Effector memory CD4-positive, alpha-beta T cell (primary cell): Measurements from ENCODE around the gene MUC5B.
"Not testable (repeated sequence)": the region's sequence is repeated elsewhere in the genome, so short reads cannot be mapped to it uniquely, and the experiment has no call there.

Source experiments
- DNase-seq, 3 donors: peaks; one replicate each; pipeline ENCODE4 v3.0.0-alpha.2; 2020
- H3K27ac ChIP-seq: 2 replicates; pipeline ENCODE4 v1.7.0; 2013; ENCODE audit warnings: mild to moderate bottlenecking, low read length, moderate library complexity; ENCODE audit not compliant: insufficient read depth, poor library complexity, severe bottlenecking
- H3K27me3 ChIP-seq: replicated peaks from 2 replicates; pipeline ENCODE4 v1.7.0; 2013; ENCODE audit warnings: mild to moderate bottlenecking, low read length; ENCODE audit not compliant: insufficient read depth, control insufficient read depth, poor library complexity, severe bottlenecking
- H3K36me3 ChIP-seq: 2 replicates; pipeline ENCODE4 v1.7.0; 2013; ENCODE audit warnings: mild to moderate bottlenecking, low read length, moderate library complexity; ENCODE audit not compliant: control insufficient read depth, insufficient read depth
- H3K4me1 ChIP-seq: 2 replicates; pipeline ENCODE4 v1.7.0; 2013; ENCODE audit warnings: low read length, mild to moderate bottlenecking; ENCODE audit not compliant: control insufficient read depth, insufficient read depth, poor library complexity, severe bottlenecking
- H3K4me3 ChIP-seq: 2 replicates; pipeline ENCODE4 v1.7.0; 2013; ENCODE audit warnings: low read length, low read depth, mild to moderate bottlenecking; ENCODE audit not compliant: insufficient read depth, poor library complexity, severe bottlenecking
- H3K9me3 ChIP-seq: 2 replicates; pipeline ENCODE4 v1.7.0; 2013; ENCODE audit warnings: mild to moderate bottlenecking, low read length, moderate library complexity; ENCODE audit not compliant: control insufficient read depth

Gene MUC5B

DNA sequence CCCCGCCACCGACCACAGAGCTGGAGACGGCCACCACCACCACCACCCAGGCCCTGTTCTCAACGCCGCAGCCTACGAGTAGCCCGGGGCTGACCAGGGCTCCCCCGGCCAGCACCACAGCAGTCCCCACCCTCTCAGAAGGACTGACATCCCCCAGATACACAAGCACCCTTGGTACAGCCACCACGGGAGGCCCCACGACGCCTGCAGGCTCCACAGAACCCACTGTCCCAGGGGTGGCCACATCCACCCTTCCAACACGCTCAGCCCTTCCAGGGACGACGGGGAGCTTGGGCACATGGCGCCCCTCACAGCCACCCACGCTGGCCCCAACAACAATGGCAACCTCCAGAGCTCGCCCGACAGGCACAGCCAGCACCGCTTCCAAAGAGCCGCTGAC is 18.8 kb downstream of the MUC5B start:
- no peak for DNase-seq
- Histone ChIP-seq H3K27me3 (no peaks in the 10 kb centered on the region), H3K36me3 (no peaks in the 10 kb centered on the region), H3K4me3 (no peak overlapping the region), H3K27ac (no peak overlapping the region), H3K4me1 (no peaks in the 10 kb centered on the region), H3K9me3 (no peaks in the 10 kb centered on the region)

DNA sequence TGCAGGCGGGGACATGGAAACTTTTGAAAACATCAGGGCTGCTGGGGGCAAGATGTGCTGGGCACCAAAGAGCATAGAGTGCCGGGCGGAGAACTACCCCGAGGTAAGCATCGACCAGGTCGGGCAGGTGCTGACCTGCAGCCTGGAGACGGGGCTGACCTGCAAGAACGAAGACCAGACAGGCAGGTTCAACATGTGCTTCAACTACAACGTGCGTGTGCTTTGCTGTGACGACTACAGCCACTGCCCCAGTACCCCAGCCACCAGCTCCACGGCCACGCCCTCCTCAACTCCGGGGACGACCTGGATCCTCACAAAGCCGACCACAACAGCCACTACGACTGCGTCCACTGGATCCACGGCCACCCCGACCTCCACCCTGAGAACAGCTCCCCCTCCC is 19.4 kb downstream of the MUC5B start:
- H3K27ac ChIP-seq = no peak overlapping the region
- no peak overlapping the region for H3K4me3 ChIP-seq
- no peaks in the 10 kb centered on the region for H3K9me3 ChIP-seq
- no peaks in the 10 kb centered on the region for H3K36me3 ChIP-seq
- no peak for DNase-seq
- H3K27me3 ChIP-seq = no peaks in the 10 kb centered on the region
- no peaks in the 10 kb centered on the region for H3K4me1 ChIP-seq

DNA sequence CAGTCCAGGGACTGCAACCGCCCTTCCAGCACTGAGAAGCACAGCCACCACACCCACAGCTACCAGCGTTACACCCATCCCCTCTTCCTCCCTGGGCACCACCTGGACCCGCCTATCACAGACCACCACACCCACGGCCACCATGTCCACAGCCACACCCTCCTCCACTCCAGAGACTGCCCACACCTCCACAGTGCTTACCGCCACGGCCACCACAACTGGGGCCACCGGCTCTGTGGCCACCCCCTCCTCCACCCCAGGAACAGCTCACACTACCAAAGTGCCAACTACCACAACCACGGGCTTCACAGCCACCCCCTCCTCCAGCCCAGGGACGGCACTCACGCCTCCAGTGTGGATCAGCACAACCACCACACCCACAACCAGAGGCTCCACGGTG is 19.9 kb downstream of the MUC5B start:
- H3K4me1 ChIP-seq, H3K4me3 ChIP-seq, DNase-seq, H3K9me3 ChIP-seq, H3K27ac ChIP-seq, H3K36me3 ChIP-seq, H3K27me3 ChIP-seq: not testable (repeated sequence)

DNA sequence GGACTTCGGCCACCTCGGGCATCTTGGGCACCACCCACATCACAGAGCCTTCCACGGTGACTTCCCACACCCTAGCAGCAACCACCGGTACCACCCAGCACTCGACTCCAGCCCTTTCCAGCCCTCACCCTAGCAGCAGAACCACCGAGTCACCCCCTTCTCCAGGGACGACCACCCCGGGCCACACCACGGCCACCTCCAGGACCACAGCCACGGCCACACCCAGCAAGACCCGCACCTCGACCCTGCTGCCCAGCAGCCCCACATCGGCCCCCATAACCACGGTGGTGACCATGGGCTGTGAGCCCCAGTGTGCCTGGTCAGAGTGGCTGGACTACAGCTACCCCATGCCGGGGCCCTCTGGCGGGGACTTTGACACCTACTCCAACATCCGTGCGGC is 20.7 kb downstream of the MUC5B start:
- not testable (repeated sequence) for H3K4me1 ChIP-seq, H3K27ac ChIP-seq, H3K9me3 ChIP-seq, H3K27me3 ChIP-seq, H3K36me3 ChIP-seq, DNase-seq, H3K4me3 ChIP-seq

DNA sequence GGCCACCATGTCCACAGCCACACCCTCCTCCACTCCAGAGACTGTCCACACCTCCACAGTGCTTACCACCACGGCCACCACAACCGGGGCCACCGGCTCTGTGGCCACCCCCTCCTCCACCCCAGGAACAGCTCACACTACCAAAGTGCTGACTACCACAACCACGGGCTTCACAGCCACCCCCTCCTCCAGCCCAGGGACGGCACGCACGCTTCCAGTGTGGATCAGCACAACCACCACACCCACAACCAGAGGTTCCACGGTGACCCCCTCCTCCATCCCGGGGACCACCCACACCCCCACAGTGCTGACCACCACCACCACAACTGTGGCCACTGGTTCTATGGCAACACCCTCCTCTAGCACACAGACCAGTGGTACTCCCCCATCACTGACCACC is 21.7 kb downstream of the MUC5B start:
- H3K4me1 ChIP-seq, DNase-seq, H3K9me3 ChIP-seq, H3K4me3 ChIP-seq, H3K36me3 ChIP-seq, H3K27ac ChIP-seq, H3K27me3 ChIP-seq: not testable (repeated sequence)

DNA sequence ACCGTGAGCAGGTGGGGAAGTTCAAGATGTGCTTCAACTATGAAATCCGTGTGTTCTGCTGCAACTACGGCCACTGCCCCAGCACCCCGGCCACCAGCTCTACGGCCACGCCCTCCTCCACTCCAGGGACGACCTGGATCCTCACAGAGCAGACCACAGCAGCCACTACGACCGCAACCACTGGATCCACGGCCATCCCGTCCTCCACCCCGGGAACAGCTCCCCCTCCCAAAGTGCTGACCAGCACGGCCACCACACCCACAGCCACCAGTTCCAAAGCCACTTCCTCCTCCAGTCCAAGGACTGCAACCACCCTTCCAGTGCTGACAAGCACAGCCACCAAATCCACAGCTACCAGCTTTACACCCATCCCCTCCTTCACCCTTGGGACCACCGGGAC is 22.9 kb downstream of the MUC5B start:
- not testable (repeated sequence) for H3K4me3 ChIP-seq, H3K36me3 ChIP-seq, H3K4me1 ChIP-seq, H3K27me3 ChIP-seq, H3K9me3 ChIP-seq, DNase-seq, H3K27ac ChIP-seq

DNA sequence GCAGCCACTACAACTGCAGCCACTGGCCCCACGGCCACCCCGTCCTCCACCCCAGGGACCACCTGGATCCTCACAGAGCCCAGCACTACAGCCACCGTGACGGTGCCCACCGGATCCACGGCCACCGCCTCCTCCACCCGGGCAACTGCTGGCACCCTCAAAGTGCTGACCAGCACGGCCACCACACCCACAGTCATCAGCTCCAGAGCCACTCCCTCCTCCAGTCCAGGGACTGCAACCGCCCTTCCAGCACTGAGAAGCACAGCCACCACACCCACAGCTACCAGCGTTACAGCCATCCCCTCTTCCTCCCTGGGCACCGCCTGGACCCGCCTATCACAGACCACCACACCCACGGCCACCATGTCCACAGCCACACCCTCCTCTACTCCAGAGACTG is 23.4 kb downstream of the MUC5B start:
- not testable (repeated sequence) for DNase-seq, H3K27ac ChIP-seq, H3K4me1 ChIP-seq, H3K36me3 ChIP-seq, H3K4me3 ChIP-seq, H3K9me3 ChIP-seq, H3K27me3 ChIP-seq

DNA sequence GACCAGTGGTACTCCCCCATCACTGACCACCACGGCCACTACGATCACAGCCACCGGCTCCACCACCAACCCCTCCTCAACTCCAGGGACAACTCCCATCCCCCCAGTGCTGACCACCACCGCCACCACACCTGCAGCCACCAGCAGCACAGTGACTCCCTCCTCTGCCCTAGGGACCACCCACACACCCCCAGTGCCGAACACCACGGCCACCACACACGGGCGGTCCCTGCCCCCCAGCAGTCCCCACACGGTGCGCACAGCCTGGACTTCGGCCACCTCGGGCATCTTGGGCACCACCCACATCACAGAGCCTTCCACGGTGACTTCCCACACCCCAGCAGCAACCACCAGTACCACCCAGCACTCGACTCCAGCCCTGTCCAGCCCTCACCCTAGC is 24.2 kb downstream of the MUC5B start:
- H3K27me3 ChIP-seq, H3K4me1 ChIP-seq, DNase-seq, H3K36me3 ChIP-seq, H3K27ac ChIP-seq, H3K9me3 ChIP-seq, H3K4me3 ChIP-seq: not testable (repeated sequence)

DNA sequence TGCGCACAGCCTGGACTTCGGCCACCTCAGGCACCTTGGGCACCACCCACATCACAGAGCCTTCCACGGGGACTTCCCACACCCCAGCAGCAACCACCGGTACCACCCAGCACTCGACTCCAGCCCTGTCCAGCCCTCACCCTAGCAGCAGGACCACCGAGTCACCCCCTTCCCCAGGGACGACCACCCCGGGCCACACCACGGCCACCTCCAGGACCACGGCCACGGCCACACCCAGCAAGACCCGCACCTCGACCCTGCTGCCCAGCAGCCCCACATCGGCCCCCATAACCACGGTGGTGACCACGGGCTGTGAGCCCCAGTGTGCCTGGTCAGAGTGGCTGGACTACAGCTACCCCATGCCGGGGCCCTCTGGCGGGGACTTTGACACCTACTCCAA is 26.1 kb downstream of the MUC5B start:
- DNase-seq, H3K4me1 ChIP-seq, H3K36me3 ChIP-seq, H3K4me3 ChIP-seq, H3K27me3 ChIP-seq, H3K27ac ChIP-seq, H3K9me3 ChIP-seq: not testable (repeated sequence)

DNA sequence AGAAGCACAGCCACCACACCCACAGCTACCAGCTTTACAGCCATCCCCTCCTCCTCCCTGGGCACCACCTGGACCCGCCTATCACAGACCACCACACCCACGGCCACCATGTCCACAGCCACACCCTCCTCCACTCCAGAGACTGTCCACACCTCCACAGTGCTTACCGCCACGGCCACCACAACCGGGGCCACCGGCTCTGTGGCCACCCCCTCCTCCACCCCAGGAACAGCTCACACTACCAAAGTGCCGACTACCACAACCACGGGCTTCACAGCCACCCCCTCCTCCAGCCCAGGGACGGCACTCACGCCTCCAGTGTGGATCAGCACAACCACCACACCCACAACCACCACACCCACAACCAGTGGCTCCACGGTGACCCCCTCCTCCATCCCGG is 27.5 kb downstream of the MUC5B start:
- H3K4me3 ChIP-seq, H3K9me3 ChIP-seq, DNase-seq, H3K4me1 ChIP-seq, H3K36me3 ChIP-seq, H3K27me3 ChIP-seq, H3K27ac ChIP-seq: not testable (repeated sequence)

DNA sequence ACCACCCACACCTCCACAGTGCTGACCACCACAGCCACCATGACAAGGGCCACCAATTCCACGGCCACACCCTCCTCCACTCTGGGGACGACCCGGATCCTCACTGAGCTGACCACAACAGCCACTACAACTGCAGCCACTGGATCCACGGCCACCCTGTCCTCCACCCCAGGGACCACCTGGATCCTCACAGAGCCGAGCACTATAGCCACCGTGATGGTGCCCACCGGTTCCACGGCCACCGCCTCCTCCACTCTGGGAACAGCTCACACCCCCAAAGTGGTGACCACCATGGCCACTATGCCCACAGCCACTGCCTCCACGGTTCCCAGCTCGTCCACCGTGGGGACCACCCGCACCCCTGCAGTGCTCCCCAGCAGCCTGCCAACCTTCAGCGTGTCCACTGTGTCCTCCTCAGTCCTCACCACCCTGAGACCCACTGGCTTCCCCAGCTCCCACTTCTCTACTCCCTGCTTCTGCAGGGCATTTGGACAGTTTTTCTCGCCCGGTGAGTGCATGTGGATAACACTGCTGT is 28.4 kb downstream of the MUC5B start:
- no peak overlapping the region for H3K4me3 ChIP-seq
- no peaks in the 10 kb centered on the region for H3K9me3 ChIP-seq
- no peaks in the 10 kb centered on the region for H3K27me3 ChIP-seq
- no peaks in the 10 kb centered on the region for H3K36me3 ChIP-seq
- no peak overlapping the region for H3K27ac ChIP-seq
- DNase-seq = no peak
- H3K4me1 ChIP-seq = no peaks in the 10 kb centered on the region
